Brain microvascular endothelial cell (primary cell): Measurements from ENCODE around the gene CCDC141.

Experiments
- DNase-seq: peaks from one replicate; pipeline ENCODE4 v3.0.0-alpha.2; 2020
- H3K27ac ChIP-seq: fragments of 250-450 bp; sonication (Bioruptor Pico); 2 replicates; pipeline ENCODE4 v1.5.1; 2020; ENCODE audit warnings: mild to moderate bottlenecking, moderate library complexity
- H3K27me3 ChIP-seq: fragments of 250-450 bp; sonication (Bioruptor Pico); replicated peaks from 2 replicates; pipeline ENCODE4 v1.5.1; 2020; ENCODE audit warnings: mild to moderate bottlenecking
- H3K36me3 ChIP-seq: fragments of 250-450 bp; sonication (Bioruptor Pico); replicated peaks from 2 replicates; pipeline ENCODE4 v1.5.1; 2020; ENCODE audit warnings: mild to moderate bottlenecking
- H3K4me3 ChIP-seq: 2 replicates; pipeline ENCODE4 v1.5.1; 2011; ENCODE audit warnings: low read depth, mild to moderate bottlenecking, control low read depth, low read length, moderate library complexity
- CTCF ChIP-seq: IDR thresholded peaks from 2 replicates; pipeline ENCODE4 v1.5.1; 2011; ENCODE audit warnings: low read depth, mild to moderate bottlenecking, moderate library complexity, low read length, control low read depth, inconsistent platforms; ENCODE audit errors: missing control alignments
- in situ Hi-C: cut with HindIII; loops from 2 replicates; pipeline ENCODE4 v1.10.0; 2017; ENCODE audit warnings: low sequenced_read_pairs, low pct_ligation_motif_present

The CCDC141 gene

DNA sequence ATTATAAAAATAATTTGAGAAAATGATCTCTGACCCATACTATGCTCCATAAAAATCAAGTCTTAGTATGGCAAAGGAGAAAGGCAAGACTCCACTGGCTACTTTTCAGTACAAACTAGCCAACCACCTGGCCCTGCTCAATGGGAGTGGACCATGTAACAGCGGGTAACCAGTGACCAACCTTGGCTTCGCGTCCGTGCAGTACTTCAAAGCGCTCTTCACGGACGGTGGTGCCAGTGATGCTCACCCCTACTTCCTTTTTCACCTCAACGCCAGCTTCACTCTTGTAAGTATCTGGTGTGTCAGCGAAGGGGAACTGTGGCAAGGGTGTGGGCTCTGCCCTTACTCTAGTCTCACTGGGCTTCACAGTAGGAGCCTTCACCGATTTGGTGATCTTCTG lies 266.0 kb downstream of the CCDC141 start:
- DNase-seq: no peak
- Histone ChIP-seq H3K4me3 (no peak overlapping the region), H3K27ac (no peak overlapping the region), H3K27me3 (no peaks in the 10 kb centered on the region), H3K36me3 (no peaks in the 10 kb centered on the region)
- TF ChIP-seq CTCF: no peak
- in situ Hi-C loops: no loop called here

GRCh38 chr2:178782236-178782635 lies 267.7 kb downstream of the CCDC141 start:
- no peak for TF ChIP-seq CTCF
- Histone ChIP-seq H3K27me3 (no peaks in the 10 kb centered on the region), H3K27ac (no peak overlapping the region), H3K4me3 (no peak overlapping the region), H3K36me3 (no peaks in the 10 kb centered on the region)
- in situ Hi-C loops: no loop called here
- DNase-seq: no peak
